Measurements from ENCODE around the gene C1orf87.
"Not testable (repeated sequence)": the region's sequence is repeated elsewhere in the genome, so short reads cannot be mapped to it uniquely, and the experiment has no call there.

The C1orf87 gene

DNA sequence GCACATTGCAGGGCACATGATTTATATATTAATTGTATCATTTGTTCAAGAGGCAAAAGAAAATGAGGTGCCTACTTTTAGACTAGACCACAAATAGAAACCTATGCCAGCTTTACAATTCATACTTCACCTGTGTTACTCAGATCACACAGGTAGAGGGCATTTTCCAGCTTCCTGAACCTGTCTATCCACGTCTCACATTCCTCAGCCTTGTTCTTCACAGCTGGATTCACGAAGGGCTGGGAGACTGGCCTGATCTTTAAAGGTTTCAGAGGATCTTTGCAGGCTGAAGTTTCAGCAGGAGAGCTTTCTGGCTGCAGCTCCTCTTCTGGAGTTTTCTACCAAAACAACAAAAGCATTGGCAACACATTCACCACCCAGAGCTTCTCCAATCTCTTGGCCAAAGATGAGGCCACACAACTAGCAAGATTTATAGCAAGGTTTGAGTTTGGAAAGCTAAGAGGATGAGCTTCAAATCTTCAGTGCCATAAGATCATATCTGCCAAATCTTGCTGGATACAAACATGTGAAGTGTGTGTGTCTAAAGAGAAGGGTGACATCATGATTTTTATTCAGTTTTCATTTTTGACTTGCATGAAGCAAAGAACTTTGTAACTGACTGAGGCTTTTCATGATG lies 76.0 kb downstream of the C1orf87 start:
- DNase-seq (ENCODE audit: extremely low read depth in 1 of 2, low read depth in 1 of 2) = no peak

DNA sequence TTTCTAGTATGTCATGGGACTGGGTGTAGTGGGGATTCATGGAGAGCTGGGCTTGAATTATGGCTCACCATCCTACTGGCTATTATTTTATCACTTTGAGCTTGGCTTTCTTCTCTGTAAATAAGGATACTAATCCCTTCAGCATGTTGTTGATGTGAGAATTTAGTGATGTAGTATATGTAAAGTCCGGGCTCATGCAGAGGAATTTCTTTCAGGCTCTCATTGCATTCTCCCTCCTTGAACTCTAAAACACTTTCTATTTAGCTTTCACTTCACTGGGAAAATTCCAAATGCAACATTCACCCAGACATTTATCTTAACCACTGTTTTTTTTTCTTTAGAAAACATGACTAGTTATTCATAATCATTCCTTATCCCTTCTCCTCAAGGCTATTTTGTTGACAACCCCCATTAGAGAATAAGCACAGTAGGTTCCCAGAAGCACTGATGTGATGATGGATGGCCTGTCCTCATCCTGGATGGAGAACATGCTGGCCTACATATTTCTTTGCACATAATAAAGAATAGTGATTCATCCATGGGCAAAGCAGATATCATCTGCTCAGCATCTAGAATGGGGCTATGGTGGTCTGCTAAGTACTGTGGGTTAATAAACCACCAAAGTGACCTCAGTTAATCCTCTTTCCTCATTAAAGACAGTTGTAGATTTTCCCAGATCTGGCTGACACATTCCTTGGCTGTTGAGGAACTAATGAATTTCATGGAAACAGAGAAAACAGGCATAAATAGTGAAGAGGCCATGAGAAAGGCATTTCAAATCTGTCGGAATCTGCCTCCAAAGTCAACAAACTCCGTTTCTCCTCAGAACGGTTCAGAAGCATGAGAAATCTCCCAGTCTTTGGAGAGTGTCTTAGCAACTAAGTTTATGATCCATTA lies 79.0 kb downstream of the C1orf87 start:
- no peak for DNase-seq (ENCODE audit: extremely low read depth in 1 of 2, low read depth in 1 of 2)

DNA sequence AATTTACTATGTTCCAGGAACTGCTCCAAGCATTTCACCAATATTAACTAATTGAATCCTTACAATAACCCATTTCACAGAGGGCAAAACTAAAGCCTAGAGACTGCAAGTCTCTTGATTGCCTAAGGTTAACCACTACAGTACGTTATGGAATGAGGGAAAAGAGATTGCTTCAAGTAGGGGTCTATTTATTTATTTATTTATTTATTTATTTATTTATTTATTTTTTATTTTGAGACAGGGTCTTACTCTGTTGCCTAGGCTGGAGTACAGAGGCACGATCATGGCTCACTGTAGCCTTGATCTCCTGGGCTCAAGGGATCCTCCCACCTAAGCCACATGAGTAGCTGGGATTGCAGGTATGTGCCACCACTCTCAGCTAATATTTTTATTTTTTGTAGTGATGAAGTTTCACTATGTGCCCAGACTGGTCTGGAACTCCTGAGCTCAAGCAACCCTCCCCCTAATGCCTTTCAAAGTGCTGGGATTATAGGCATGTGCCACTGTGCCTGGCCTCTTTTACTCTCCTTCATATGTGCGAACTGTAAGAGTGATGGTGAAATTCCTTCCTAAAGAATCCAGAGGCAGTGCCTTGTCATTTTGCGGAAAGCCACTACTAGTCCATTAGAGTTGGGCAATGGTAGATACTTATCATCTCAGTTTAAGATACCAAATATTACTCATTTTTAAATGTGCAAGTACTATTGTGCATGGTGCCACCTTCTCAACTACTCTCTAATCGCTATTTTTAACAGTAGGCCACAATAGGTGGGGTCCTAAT lies 81.3 kb downstream of the C1orf87 start:
- DNase-seq (ENCODE audit: extremely low read depth in 1 of 2, low read depth in 1 of 2) = no peak

DNA sequence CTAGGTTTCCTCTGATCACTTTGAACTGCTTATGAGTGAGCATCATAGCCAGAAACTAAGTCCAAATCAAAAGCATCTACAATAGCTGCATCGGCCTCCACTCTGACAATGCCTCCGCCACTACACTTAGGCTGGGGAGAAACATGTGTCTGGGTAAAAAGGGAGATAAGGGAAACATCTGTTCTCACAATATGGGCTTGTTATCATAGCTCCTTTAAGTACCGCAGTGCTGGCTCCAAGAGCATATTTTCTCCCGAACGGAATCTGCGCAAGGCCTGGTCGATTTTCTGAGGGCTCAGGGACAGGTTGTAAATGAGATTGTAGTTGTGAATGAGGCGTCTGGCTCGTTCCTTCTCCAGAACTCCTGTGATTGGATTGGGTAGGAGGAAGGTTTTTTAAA lies 83.1 kb downstream of the C1orf87 start:
- DNase-seq (ENCODE audit: extremely low read depth in 1 of 2, low read depth in 1 of 2) = no peak

DNA sequence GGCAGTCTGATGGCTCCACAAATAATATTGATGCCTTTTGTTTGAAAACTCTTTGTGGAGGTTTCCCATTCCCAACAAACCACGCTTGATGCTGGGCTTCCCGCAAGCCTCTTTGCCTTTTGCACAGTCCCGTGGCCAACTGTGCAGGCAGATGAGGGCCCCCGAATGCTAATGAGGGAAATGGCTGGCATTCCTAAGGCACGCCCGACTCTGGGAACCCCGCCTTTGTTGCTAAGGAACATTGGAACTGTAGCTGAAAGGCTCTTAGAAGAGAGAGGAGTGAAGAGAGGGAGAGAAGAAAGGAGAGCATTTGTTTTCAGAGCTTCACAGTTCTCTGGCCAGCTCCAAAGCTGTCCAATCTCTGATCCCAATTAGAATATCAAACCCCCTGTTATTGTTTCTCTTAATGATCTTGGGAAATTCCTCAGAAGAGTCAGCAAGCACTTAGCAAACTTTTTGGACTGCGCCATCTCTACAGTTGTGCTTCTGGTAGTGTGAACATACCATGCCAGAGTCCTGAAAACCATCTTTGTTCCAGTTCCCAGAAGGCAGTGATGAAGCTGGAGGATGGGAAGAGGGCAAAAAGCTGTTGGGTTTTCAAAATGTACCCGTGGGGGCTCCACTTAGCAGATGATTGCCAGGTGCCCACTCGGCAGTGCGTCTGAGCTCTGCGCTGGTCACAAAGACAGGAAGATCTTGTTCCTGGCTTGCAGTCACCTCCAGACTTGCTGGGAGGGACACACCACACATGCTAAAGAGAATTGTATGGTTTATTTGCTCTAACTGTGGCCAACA lies 86.9 kb downstream of the C1orf87 start:
- no peak for DNase-seq (ENCODE audit: extremely low read depth in 1 of 2, low read depth in 1 of 2)

DNA sequence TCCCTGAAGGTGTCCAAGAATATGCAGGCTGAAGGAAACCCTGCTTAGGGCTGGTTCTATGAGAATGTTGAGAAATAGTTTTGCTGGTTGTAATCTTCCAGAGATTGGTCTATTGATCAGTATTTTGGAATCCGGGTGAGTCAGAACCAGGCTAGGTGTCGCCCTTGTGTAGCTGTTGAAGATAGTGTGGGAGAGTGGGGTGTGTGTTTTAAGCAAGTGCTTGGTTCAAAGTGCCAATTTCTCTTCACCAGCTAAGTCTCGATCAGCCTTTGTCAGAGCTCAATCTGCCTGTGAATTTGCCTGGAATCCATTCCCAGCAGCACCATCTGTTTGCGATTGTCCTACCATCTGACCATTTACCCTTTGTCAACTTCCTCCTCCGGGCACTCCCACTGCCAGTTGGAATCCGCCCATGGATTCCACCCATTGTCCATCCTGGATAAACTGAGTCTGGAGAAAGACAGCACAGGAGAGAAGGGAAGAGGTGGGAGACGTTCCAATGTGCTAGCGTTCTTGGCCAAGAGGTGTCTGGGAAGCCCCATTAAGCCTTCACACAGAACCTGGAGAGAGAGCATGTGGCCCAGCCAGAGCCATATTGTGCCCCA lies 87.6 kb downstream of the C1orf87 start:
- no peak for DNase-seq (ENCODE audit: extremely low read depth in 1 of 2, low read depth in 1 of 2)

DNA sequence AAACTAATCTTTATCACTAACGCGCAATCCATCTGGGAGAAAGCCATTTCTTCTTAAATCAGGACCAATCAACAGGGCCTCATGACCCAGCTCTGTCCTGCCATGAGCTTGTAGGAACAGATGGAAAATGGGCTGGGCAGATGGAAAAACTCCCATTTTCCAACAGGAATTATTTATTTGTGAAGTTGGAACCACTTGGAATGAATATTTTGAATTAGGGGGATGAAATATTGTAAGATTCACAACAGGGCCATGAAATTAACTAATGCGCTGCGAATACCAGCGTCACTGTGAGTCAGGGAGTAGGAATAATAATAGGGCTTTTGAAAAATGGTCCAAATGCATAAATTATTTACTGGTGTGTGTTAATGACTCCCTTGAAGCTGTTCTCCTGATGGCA lies 93.9 kb downstream of the C1orf87 start:
- DNase-seq (ENCODE audit: extremely low read depth in 1 of 2, low read depth in 1 of 2) = no peak

DNA sequence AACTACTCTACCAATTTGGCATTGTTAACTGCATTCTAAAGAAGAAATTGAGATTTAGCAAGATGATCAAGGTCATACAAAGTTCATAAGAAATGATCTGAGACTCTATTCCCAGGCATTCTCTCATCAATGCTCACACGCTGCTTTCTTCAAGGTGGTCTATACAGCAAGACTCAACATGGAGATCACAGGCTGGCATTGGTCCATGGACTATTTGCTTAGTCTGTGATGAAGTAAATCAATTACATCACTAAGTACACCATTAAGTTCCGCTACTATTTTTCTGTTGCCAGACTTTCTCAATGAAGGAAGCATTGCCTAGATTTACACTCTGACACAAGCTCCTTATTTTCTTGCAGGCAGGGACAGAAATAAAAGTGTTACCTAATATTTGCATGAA lies 95.1 kb downstream of the C1orf87 start:
- no peak for DNase-seq (ENCODE audit: extremely low read depth in 1 of 2, low read depth in 1 of 2)

DNA sequence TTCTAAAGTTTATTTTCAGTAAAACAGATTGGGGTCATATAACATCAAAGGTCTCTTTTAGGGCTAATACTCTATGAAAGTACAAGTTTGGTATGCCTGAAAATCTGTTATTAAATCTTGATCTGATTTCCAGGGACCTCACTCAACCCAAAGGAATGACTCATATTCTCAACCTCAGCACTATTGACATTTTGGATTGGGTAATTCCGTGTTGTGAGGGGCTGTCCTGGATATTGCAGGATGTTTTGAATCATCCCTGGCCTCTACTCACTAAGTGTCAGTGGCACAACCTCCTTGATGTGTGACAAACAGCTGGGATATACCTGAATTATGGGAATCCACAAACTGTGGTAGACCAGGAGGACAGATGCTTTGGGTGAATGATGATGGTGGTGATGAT lies 95.5 kb downstream of the C1orf87 start:
- DNase-seq (ENCODE audit: extremely low read depth in 1 of 2, low read depth in 1 of 2) = no peak

DNA sequence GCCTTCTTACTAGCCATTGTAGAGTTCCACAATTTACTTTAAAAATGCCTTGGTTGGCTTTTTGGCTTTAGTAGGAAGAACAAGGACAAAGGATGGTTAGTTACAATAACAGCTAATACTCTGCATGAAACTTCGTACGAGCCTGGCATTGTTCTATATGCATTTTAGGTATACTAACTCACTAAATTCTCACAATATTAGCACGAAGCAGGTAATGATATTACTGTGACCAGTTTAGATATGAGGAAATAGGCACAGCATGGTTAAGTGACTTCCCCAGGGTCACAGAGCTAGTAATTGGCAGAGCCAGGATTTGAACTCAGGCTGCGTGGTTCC lies 96.5 kb downstream of the C1orf87 start:
- DNase-seq (ENCODE audit: extremely low read depth in 1 of 2, low read depth in 1 of 2) = no peak

DNA sequence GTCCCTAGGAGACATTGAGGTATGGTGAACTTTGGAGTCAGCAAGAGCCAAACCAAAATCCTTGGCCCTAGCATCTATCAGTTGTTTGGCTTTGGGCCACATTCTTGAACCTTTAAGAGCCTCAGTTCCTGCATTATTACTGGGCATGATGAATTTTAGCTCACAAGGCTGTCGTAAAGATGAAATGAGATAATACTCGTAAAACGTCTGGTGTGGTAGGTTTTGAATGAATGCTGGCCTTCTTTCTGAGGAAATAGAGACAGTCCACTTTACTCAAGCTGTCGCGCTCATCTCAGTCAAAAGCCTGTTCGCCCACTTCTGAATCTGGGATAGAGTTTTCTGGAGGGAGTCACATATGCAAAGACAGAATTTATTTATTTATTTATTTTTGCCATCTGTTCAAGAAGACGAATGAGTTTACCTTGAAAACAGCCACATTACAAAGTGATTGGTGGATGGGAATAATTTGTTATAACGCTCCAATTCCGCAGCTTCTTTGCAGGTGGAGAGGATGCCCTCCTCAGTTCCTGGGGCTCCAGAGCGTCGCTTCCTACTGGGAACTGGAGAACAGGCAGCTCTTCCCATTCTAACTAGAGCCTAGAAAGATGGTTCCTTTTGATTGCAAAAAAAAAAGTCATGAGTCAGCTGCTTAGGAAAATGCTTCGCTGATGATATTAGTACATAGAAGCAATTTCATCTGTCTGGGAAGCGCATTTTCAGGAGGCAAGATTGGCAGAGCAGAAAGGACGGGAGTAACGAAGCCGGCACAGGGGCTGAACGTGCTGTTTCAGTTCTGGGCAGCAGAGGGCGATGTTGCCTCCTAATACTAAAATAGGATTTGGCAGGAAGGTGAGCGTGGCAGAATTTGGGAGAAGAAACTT lies 97.1 kb downstream of the C1orf87 start:
- peak in 1 of 2 donors; percentile 18 for DNase-seq (ENCODE audit: extremely low read depth in 1 of 2, low read depth in 1 of 2)

DNA sequence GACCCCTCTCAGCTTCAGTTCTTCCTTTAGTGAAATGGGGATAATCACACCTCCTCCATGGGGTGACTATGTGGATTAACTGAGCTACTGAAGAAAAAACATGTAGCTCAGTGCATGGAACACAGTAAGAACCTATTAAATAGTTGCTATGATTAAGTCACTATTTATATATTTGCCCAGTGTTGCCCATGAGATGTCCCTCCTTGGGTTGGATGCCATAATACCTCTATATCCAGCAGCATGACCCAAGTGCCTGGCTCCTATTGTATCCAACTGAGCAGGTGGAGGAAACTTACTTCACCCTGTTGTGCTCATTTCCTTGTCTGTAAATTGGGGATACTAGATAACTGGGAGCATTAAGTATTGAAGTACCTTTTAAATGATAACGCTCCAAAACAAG lies 99.9 kb downstream of the C1orf87 start:
- no peak for DNase-seq (ENCODE audit: extremely low read depth in 1 of 2, low read depth in 1 of 2)

DNA sequence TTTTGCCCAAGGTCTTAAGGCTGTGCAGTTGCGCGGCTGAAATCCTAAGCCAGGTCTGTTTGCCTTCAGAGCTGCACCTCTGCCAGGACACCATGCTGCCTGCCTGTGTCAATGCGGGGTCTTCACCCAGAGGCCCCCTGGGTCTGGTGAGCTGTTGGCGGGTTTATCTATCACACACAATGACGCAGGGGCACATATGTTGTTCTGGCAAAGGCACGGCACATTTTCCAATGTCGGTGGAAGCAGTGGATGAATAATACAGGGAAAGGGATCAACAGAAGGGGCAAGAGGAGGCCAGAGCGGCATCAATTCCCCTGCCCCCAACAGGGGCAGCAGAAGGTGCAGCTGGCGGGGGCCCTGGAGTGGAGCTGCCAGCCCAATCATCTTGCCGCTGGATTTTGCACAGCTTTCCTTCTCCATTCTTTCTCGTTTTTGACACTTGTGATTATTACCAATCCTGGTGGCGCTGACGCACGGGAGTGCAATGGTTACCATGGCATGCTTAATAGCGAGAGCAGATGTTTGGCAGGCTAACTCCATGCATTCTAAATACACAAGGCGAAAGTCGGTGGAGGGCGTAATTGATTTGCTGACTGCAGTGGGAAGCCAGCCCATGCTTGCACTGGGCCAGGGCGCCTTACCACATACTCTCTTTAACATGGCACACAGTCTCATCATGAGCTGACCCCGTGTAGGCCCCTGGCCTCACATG lies 101.2 kb downstream of the C1orf87 start:
- no peak for DNase-seq (ENCODE audit: extremely low read depth in 1 of 2, low read depth in 1 of 2)

DNA sequence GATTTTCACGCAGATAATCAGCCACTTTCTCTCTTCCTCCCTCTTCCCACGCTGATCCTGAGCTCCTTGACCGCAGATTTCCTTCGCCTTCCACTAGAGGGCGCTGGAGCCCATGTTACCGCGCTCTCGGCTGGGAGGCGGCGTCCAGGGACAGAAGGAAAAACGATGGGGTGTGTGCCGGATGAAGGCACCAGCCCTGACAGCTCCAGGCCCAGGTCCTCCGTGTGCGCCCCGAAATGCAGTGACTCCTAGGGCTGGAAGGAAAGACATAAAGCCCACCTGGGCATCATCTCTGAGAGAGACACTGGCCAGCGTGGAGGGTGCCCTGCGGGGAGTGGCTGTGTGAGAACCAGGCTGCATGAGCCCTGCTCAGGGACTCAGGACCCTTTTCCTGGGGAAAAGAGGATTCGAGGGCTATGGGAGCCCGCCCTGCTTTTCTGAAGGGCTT lies 102.1 kb downstream of the C1orf87 start:
- DNase-seq (ENCODE audit: extremely low read depth in 1 of 2, low read depth in 1 of 2) = peak in 1 of 2 donors; percentile 6

DNA sequence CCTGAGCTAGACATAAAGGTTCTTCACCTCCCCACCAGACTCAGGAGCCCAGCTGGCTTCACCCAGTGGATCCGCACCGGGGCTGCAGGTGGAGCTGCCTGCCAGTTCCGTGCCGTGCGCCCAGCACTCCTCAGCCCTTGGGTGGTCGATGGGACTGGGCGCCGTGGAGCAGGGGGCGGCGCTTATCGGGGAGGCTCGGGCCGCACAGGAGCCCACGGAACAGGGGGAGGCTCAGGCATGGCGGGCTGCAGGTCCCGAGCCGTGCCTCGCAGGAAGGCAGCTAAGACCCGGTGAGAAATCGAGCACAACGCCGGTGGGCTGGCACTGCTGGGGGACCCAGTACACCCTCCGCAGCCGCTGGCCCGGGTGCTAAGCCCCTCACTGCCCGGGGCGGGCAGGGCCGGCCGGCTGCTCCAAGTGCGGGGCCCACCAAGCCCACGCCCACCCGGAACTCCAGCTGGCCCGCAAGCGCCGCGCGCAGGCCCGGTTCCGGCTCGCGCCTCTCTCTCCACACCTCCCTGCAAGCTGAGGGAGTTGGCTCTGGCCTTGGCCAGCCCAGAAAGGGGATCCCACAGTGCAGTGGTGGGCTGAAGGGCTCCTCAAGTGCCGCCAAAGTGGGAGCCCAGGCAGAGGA lies 103.9 kb downstream of the C1orf87 start:
- DNase-seq (ENCODE audit: extremely low read depth in 1 of 2, low read depth in 1 of 2) = not testable (repeated sequence)

DNA sequence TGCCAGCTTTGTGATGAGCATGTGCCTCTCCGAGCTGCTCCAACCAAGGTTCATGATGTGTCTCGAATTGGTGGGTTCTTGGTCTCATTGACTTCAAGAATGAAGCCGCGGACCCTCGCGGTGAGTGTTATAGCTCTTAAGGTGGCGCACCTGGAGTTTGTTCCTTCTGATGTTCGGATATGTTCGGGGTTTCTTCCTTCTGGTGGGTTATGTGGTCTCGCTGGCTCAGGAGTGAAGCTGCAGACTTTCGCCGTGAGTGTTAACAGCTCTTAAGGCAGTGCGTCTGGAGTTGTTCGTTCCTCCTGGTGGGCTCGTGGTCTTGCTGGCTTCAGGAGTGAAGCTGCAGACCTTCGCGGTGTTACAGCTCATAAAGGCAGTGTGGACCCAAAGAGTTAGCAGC lies 104.8 kb downstream of the C1orf87 start:
- DNase-seq (ENCODE audit: extremely low read depth in 1 of 2, low read depth in 1 of 2) = not testable (repeated sequence)

DNA sequence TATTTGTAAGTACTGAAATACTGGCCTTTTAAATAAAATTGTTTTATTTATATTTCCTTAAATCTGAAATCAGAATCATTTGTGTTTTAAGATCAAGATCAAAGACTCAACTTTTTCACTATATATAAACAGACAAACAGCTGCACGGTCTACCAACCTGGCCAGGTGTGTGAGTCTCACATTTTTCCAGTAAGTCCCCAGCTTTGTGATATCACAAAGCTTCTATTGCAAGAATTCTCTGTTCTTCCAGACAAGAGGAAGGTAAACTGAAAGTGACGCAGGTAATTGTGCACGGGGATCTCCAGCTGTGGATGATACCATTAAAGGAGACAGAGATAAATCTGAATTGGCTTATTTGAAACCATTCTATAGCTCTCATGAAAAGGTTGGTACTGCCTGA lies 105.8 kb downstream of the C1orf87 start:
- DNase-seq (ENCODE audit: extremely low read depth in 1 of 2, low read depth in 1 of 2) = no peak

DNA sequence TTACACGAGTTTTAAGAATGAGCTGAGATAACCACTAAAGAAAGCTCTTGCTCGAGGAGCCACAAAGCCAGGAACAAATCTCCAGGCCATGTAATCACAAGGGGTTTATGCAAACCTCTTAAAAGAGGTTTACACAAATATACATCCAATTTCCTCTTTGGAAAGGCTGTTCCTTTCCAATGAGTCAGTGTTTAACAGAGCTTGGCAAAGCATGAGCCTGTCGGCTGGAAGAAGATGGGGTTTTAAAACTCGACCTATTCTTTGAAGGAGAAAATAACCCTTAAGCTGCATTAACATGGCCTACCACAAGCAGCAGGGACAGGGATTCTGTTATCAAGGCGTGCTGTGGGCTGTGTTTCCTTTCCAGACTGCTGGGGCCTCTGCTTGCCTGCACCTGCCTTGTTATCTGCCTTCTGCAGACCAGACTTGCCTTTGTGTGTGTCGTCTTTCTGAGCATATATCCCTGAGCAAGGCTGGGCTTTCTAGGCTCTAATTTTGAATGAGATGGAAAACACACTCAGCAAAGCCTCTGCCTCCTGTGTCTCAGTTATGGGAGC lies 106.4 kb downstream of the C1orf87 start:
- DNase-seq (ENCODE audit: extremely low read depth in 1 of 2, low read depth in 1 of 2) = no peak
